Measurements from ENCODE around the gene VPS13D. TPM values are rescaled to one million over a fixed set of nuclear protein-coding genes. Genes with fewer than 3 reads are reported as not detected.

The VPS13D gene
- total RNA-seq, 4 donors from 2014 or later: 94.4 to 472 (median 163) TPM

- Histone ChIP-seq H3K27ac (no peak overlapping the region), H3K27me3 (no peaks in the 10 kb centered on the region), H3K4me3 (no peak overlapping the region), H3K4me1 (peaks cover 20% of the 10 kb centered on the region), H3K36me3 (no peaks in the 10 kb centered on the region), H3K9me3 (no peaks in the 10 kb centered on the region)
- DNase-seq (ENCODE audit: low spot score in 2 of 2): peak in 1 of 2 donors; percentile 62
- TF ChIP-seq POLR2AphosphoS5 (IDR thresholded peaks at IDR 0.05) (no peak), EP300 (IDR thresholded peaks at IDR 0.05) (no peak), CTCF (IDR thresholded peaks at IDR 0.05) (no peak), POLR2A (IDR thresholded peaks at IDR 0.05) (no peak)
- 95% methylated on average over 15 of the region's 18 CpGs for WGBS
Observed at GRCh38 chr1:12554521-12555305, 324.9 kb downstream of the VPS13D start.

- H3K27me3 ChIP-seq: no peaks in the 10 kb centered on the region
- WGBS: 90% methylated on average over 13 of the region's 13 CpGs
- peak overlapping the region; percentile 75 for H3K27ac ChIP-seq
- no peak overlapping the region for H3K4me3 ChIP-seq
- no peaks in the 10 kb centered on the region for H3K9me3 ChIP-seq
- TF ChIP-seq POLR2AphosphoS5 (IDR thresholded peaks at IDR 0.05): no peak
- no peak for TF ChIP-seq CTCF (IDR thresholded peaks at IDR 0.05)
- no peak for TF ChIP-seq POLR2A (IDR thresholded peaks at IDR 0.05)
- TF ChIP-seq EP300 (IDR thresholded peaks at IDR 0.05): no peak
- no peaks in the 10 kb centered on the region for H3K36me3 ChIP-seq
- peaks cover 12% of the 10 kb centered on the region for H3K4me1 ChIP-seq
- DNase-seq (ENCODE audit: low spot score in 2 of 2): peak in 1 of 2 donors; percentile 56
Observed at GRCh38 chr1:12555411-12556367, 325.9 kb downstream of the VPS13D start.

- TF ChIP-seq POLR2AphosphoS5 (IDR thresholded peaks at IDR 0.05) (peak in 2 of 3 donors; percentile 22 to 68), EP300 (IDR thresholded peaks at IDR 0.05) (peak; percentile 79), POLR2A (IDR thresholded peaks at IDR 0.05) (no peak), CTCF (IDR thresholded peaks at IDR 0.05) (no peak)
- 41% methylated on average over 8 of the region's 9 CpGs for WGBS
- H3K27me3 ChIP-seq: no peaks in the 10 kb centered on the region
- H3K4me1 ChIP-seq: peaks cover 12% of the 10 kb centered on the region
- H3K27ac ChIP-seq: peak overlapping the region; percentile 75
- no peaks in the 10 kb centered on the region for H3K36me3 ChIP-seq
- DNase-seq (ENCODE audit: low spot score in 2 of 2): peak in 1 of 2 donors; percentile 77
- H3K9me3 ChIP-seq: no peaks in the 10 kb centered on the region
- no peak overlapping the region for H3K4me3 ChIP-seq
Observed at GRCh38 chr1:12556368-12556930, 326.6 kb downstream of the VPS13D start.

GRCh38 chr1:12556957-12557935 lies 327.4 kb downstream of the VPS13D start:
- Histone ChIP-seq H3K27me3 (no peaks in the 10 kb centered on the region), H3K36me3 (no peaks in the 10 kb centered on the region), H3K4me1 (peaks cover 12% of the 10 kb centered on the region), H3K4me3 (no peak overlapping the region), H3K9me3 (no peaks in the 10 kb centered on the region), H3K27ac (peak overlapping the region; percentile 75)
- peak in 1 of 2 donors; percentile 64 for DNase-seq (ENCODE audit: low spot score in 2 of 2)
- 91% methylated on average over 17 of the region's 17 CpGs for WGBS
- TF ChIP-seq POLR2A (IDR thresholded peaks at IDR 0.05): no peak
- TF ChIP-seq EP300 (IDR thresholded peaks at IDR 0.05): no peak
- TF ChIP-seq POLR2AphosphoS5 (IDR thresholded peaks at IDR 0.05): no peak
- TF ChIP-seq CTCF (IDR thresholded peaks at IDR 0.05): no peak
